Measurements from ENCODE around the gene FAM171A1. TPM values are rescaled to one million over a fixed set of nuclear protein-coding genes. Genes with fewer than 3 reads are reported as not detected.

Gene FAM171A1
- total RNA-seq, 3 donors from 2014 or later, result 7.6 to 11.7 (median 9.5) TPM

DNA sequence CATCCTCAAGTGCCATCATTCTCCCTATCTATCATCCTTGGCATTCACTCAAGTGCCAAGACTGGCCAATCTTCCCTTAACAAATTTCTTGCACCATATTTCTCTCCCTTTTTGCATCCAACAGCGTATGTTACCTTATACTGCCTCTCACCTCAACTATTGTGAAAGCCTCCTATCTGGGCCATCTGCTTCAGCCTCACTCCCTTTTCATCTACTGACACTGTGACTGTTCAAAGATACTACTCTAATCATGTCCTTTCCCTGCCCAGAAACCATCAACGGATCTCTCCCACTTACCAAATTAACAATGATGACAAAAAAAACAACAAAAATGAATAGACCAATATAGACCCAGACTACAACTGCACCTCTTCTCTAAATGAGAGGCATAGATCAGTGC lies 112.0 kb downstream of the FAM171A1 start:
- intact Hi-C loops (cut with DNase I; ENCODE audit: low total_unique reads), result no loop called here
- no peaks in the 10 kb centered on the region for H3K27me3 ChIP-seq
- no peaks in the 10 kb centered on the region for H3K9me3 ChIP-seq
- H3K4me1 ChIP-seq, result no peaks in the 10 kb centered on the region
- DNase-seq (ENCODE audit: low spot score in 2 of 2), result no peak
- H3K27ac ChIP-seq, result no peak overlapping the region
- TF ChIP-seq, protein P1, sequence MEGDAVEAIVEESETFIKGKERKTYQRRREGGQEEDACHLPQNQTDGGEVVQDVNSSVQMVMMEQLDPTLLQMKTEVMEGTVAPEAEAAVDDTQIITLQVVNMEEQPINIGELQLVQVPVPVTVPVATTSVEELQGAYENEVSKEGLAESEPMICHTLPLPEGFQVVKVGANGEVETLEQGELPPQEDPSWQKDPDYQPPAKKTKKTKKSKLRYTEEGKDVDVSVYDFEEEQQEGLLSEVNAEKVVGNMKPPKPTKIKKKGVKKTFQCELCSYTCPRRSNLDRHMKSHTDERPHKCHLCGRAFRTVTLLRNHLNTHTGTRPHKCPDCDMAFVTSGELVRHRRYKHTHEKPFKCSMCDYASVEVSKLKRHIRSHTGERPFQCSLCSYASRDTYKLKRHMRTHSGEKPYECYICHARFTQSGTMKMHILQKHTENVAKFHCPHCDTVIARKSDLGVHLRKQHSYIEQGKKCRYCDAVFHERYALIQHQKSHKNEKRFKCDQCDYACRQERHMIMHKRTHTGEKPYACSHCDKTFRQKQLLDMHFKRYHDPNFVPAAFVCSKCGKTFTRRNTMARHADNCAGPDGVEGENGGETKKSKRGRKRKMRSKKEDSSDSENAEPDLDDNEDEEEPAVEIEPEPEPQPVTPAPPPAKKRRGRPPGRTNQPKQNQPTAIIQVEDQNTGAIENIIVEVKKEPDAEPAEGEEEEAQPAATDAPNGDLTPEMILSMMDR (IDR thresholded peaks at IDR 0.05), result no peak
- TF ChIP-seq POLR2A (IDR thresholded peaks at IDR 0.05), result no peak
- TF ChIP-seq POLR2AphosphoS5 (IDR thresholded peaks at IDR 0.05), result no peak
- no peak overlapping the region for H3K4me3 ChIP-seq
- no peaks in the 10 kb centered on the region for H3K36me3 ChIP-seq

DNA sequence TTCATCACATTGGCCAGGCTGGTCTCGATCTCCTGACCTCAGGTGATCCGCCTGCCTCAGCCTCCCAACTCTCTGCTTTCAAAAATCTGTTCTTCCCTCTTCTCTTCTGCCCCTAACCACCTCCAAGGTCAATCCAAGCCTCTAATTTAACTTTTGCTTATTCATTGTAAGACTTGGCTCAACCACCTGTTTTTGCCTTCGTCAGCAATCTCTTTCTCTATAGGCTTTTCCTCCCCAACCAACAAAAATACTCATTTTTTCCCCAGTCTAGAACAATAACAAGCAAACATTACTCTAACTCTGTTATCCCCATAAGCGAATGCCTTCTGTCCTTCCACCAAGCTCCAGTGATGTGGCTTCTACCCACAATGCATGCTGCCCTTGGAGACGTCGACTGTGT lies 112.8 kb downstream of the FAM171A1 start:
- no peaks in the 10 kb centered on the region for H3K27me3 ChIP-seq
- intact Hi-C loops (cut with DNase I; ENCODE audit: low total_unique reads), result no loop called here
- no peak for DNase-seq (ENCODE audit: low spot score in 2 of 2)

DNA sequence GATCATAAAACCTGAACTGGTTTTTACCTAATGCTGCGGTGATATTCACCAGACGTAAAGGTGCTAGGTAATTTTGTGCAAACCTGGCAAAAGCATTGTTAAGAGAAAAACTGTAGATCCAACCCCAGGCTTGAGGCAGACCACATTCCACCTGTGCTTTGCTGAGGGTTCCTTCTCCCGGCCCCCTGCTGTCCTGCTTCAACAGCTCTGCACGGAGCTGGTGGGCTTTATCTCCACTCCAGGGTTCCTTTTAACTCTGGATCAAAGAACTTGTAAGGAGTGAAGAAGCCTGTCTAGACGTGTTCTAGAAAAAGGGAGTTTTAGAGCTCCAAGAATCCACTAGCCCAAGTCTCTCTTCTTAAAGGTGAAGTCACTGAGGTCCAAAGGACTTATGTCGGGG lies 115.1 kb downstream of the FAM171A1 start:
- Histone ChIP-seq H3K4me1 (no peaks in the 10 kb centered on the region), H3K36me3 (no peaks in the 10 kb centered on the region), H3K27ac (no peak overlapping the region), H3K27me3 (no peaks in the 10 kb centered on the region), H3K9me3 (no peaks in the 10 kb centered on the region), H3K4me3 (no peak overlapping the region)
- TF ChIP-seq POLR2AphosphoS5 (IDR thresholded peaks at IDR 0.05), result no peak
- TF ChIP-seq, protein P1 (IDR thresholded peaks at IDR 0.05), result no peak
- no peak for TF ChIP-seq POLR2A (IDR thresholded peaks at IDR 0.05)
- DNase-seq (ENCODE audit: low spot score in 2 of 2), result no peak
- intact Hi-C loops (cut with DNase I; ENCODE audit: low total_unique reads), result no loop called here

More for the DNA sequence above, 112.8 kb downstream of the FAM171A1 start:
- Histone ChIP-seq H3K9me3 (no peaks in the 10 kb centered on the region), H3K4me1 (no peaks in the 10 kb centered on the region), H3K27ac (no peak overlapping the region), H3K36me3 (no peaks in the 10 kb centered on the region), H3K4me3 (no peak overlapping the region)
- TF ChIP-seq, protein P1 (IDR thresholded peaks at IDR 0.05), result no peak
- TF ChIP-seq POLR2AphosphoS5 (IDR thresholded peaks at IDR 0.05), result no peak
- TF ChIP-seq POLR2A (IDR thresholded peaks at IDR 0.05), result no peak

DNA sequence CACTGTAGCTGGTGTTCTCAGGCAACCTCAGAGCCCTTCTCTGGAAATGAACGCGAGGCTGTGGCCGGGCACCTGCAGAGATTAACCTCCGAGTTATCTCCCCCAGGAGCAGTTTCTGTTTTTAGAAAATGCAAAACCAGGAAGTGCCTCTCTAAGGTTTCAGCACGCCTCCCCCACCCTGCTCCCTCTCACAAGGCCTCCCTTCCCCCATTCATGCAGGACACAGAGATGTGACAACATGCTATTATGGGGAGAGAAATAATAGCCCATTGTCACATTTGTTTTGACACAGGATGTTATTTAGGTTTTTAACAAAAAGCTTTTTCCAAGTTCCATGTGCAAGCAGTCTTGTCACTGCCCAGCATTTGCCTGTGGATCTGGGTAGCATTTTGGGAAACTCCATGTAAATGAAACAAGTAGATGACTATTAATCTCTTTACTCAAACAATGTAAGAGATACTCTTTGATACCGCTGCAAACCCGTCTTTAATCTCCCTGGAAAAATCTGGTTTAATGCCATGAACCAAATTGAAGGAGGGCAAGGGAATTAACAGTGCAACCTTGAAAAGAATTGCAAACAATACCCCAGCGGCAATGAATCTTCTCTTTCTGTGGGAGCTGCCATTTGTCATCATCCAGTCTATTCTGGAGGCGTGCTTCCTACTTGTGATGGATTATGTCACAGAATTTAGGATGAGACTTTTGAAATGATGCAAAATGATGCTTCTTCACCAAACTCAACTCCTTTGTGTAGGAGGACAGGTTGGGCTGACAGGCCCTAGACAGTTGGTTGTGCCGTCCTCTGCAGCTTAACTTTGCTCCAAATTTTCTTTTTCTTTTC lies 116.1 kb downstream of the FAM171A1 start:
- H3K4me1 ChIP-seq, result no peaks in the 10 kb centered on the region
- peak overlapping the region in 2 of 3 donors; percentile 43 to 45 for H3K4me3 ChIP-seq
- TF ChIP-seq, protein P1 (IDR thresholded peaks at IDR 0.05), result no peak
- TF ChIP-seq POLR2AphosphoS5 (IDR thresholded peaks at IDR 0.05) (no peak), POLR2A (IDR thresholded peaks at IDR 0.05) (no peak)
- intact Hi-C loops (cut with DNase I; ENCODE audit: low total_unique reads), result no loop called here
- H3K9me3 ChIP-seq, result no peaks in the 10 kb centered on the region
- no peaks in the 10 kb centered on the region for H3K27me3 ChIP-seq
- no peak for DNase-seq (ENCODE audit: low spot score in 2 of 2)
- no peaks in the 10 kb centered on the region for H3K36me3 ChIP-seq
- no peak overlapping the region for H3K27ac ChIP-seq
